ENCODE results near the gene CCDC186.

CCDC186 gene

GRCh38 chr10:114184276-114184675 is 10.3 kb upstream of the CCDC186 start:
- no peaks in the 10 kb centered on the region for H3K9me3 Mint-ChIP-seq
- no peaks in the 10 kb centered on the region for H3K36me3 Mint-ChIP-seq
- H3K4me1 Mint-ChIP-seq = no peaks in the 10 kb centered on the region
- H3K4me3 Mint-ChIP-seq = no peak overlapping the region
- CTCF ChIA-PET = no interaction called here
- DNase-seq = no peak
- H3K27ac Mint-ChIP-seq = no peak overlapping the region
- H3K27me3 Mint-ChIP-seq = peaks cover 16% of the 10 kb centered on the region

GRCh38 chr10:114183563-114183962 is 9.6 kb upstream of the CCDC186 start:
- Mint-ChIP-seq H3K4me1 (no peaks in the 10 kb centered on the region), H3K27ac (no peak overlapping the region), H3K9me3 (no peaks in the 10 kb centered on the region), H3K4me3 (no peak overlapping the region), H3K27me3 (peaks cover 18% of the 10 kb centered on the region), H3K36me3 (no peaks in the 10 kb centered on the region)
- DNase-seq = no peak
- CTCF ChIA-PET = interaction anchor here (0.6 kb wide), 1 partner anchor 39 kb away, joined by 3 read pairs; no protein-coding TSS in a partner anchor

GRCh38 chr10:114181971-114182370 is 8.0 kb upstream of the CCDC186 start:
- H3K4me3 Mint-ChIP-seq = no peak overlapping the region
- peaks cover 22% of the 10 kb centered on the region for H3K27me3 Mint-ChIP-seq
- H3K36me3 Mint-ChIP-seq = no peaks in the 10 kb centered on the region
- H3K27ac Mint-ChIP-seq = no peak overlapping the region
- CTCF ChIA-PET = no interaction called here
- no peaks in the 10 kb centered on the region for H3K9me3 Mint-ChIP-seq
- no peaks in the 10 kb centered on the region for H3K4me1 Mint-ChIP-seq
- DNase-seq = no peak

GRCh38 chr10:114180937-114181336 is 6.9 kb upstream of the CCDC186 start:
- H3K9me3 Mint-ChIP-seq = no peaks in the 10 kb centered on the region
- CTCF ChIA-PET = no interaction called here
- no peak for DNase-seq
- H3K4me3 Mint-ChIP-seq = no peak overlapping the region
- no peak overlapping the region for H3K27ac Mint-ChIP-seq
- peaks cover 18% of the 10 kb centered on the region for H3K27me3 Mint-ChIP-seq
- H3K36me3 Mint-ChIP-seq = no peaks in the 10 kb centered on the region
- peaks cover 2% of the 10 kb centered on the region for H3K4me1 Mint-ChIP-seq

- H3K27me3 Mint-ChIP-seq = peaks cover 18% of the 10 kb centered on the region
- CTCF ChIA-PET = interaction anchor here (0.7 kb wide), 1 partner anchor 638 kb away, joined by 3 read pairs; no protein-coding TSS in a partner anchor
Measured at GRCh38 chr10:114179747-114180146, 5.7 kb upstream of the CCDC186 start.

GRCh38 chr10:114179148-114179547 is 5.1 kb upstream of the CCDC186 start, which contains the start of gene TDRD1:
TDRD1 (plus strand) TSS chr10:114179353; CDS start chr10:114187832, 8,479 bp downstream.
- H3K4me3 Mint-ChIP-seq = peak within 1 kb of the TSS; percentile 45
- H3K36me3 Mint-ChIP-seq = no peaks in the 10 kb centered on the region
- peaks cover 15% of the 10 kb centered on the region for H3K4me1 Mint-ChIP-seq
- DNase-seq = no peak
- no peaks in the 10 kb centered on the region for H3K9me3 Mint-ChIP-seq
- peaks cover 21% of the 10 kb centered on the region for H3K27me3 Mint-ChIP-seq
- CTCF ChIA-PET = interaction anchor here (0.7 kb wide), 1 partner anchor 637 kb away, joined by 3 read pairs; no protein-coding TSS in a partner anchor
- H3K27ac Mint-ChIP-seq = no peak within 1 kb of the TSS

More at GRCh38 chr10:114179747-114180146, 5.7 kb upstream of the CCDC186 start:
- no peak for DNase-seq
- Mint-ChIP-seq H3K4me3 (no peak overlapping the region), H3K27ac (no peak overlapping the region), H3K4me1 (peaks cover 12% of the 10 kb centered on the region), H3K36me3 (no peaks in the 10 kb centered on the region), H3K9me3 (no peaks in the 10 kb centered on the region)

- no peak overlapping the region for H3K4me3 Mint-ChIP-seq
- peaks cover 7% of the 10 kb centered on the region for H3K36me3 Mint-ChIP-seq
- CTCF ChIA-PET = interaction anchor here (0.6 to 0.8 kb wide), 2 partner anchors 32 to 61 kb away, joined by 3 read pairs; no protein-coding TSS in a partner anchor
- H3K27ac Mint-ChIP-seq = no peak overlapping the region
- DNase-seq = no peak
- H3K4me1 Mint-ChIP-seq = peaks cover 35% of the 10 kb centered on the region
- H3K9me3 Mint-ChIP-seq = no peaks in the 10 kb centered on the region
- H3K27me3 Mint-ChIP-seq = peaks cover 21% of the 10 kb centered on the region
Measured at GRCh38 chr10:114176511-114176910, 2.5 kb upstream of the CCDC186 start.

GRCh38 chr10:114175667-114176066 is 1.7 kb upstream of the CCDC186 start:
- H3K4me1 Mint-ChIP-seq = peaks cover 35% of the 10 kb centered on the region
- DNase-seq = no peak
- peaks cover 21% of the 10 kb centered on the region for H3K27me3 Mint-ChIP-seq
- CTCF ChIA-PET = interaction anchor here (1.5 kb wide), 1 partner anchor 376 kb away, joined by 3 read pairs; no protein-coding TSS in a partner anchor
- H3K9me3 Mint-ChIP-seq = no peaks in the 10 kb centered on the region
- H3K36me3 Mint-ChIP-seq = peaks cover 10% of the 10 kb centered on the region
- H3K4me3 Mint-ChIP-seq = no peak overlapping the region
- no peak overlapping the region for H3K27ac Mint-ChIP-seq

GRCh38 chr10:114174695-114175188 is 739 bp upstream of the CCDC186 start:
- CTCF ChIA-PET = interaction anchor here (1.5 kb wide), 1 partner anchor 375 kb away, joined by 3 read pairs; no protein-coding TSS in a partner anchor
- Mint-ChIP-seq H3K27me3 (peaks cover 21% of the 10 kb centered on the region), H3K9me3 (no peaks in the 10 kb centered on the region), H3K4me1 (peaks cover 36% of the 10 kb centered on the region), H3K36me3 (peaks cover 13% of the 10 kb centered on the region), H3K4me3 (peak overlapping the region; percentile 99), H3K27ac (peak overlapping the region; percentile 83)
- DNase-seq = no peak

- Mint-ChIP-seq H3K27me3 (peaks cover 15% of the 10 kb centered on the region), H3K36me3 (peaks cover 22% of the 10 kb centered on the region), H3K4me3 (peak overlapping the region; percentile 99), H3K27ac (peak overlapping the region; percentile 97), H3K4me1 (peaks cover 38% of the 10 kb centered on the region), H3K9me3 (peaks cover 4% of the 10 kb centered on the region)
- DNase-seq = no peak
- CTCF ChIA-PET = interaction anchor here (1.6 kb wide), 1 partner anchor 17 kb away, joined by 6 read pairs; no protein-coding TSS in a partner anchor
Measured at GRCh38 chr10:114173603-114173920, 441 bp downstream of the CCDC186 start.

- H3K36me3 Mint-ChIP-seq = peaks cover 27% of the 10 kb centered on the region
- peak overlapping the region; percentile 99 for H3K4me3 Mint-ChIP-seq
- peaks cover 7% of the 10 kb centered on the region for H3K9me3 Mint-ChIP-seq
- peaks cover 38% of the 10 kb centered on the region for H3K4me1 Mint-ChIP-seq
- CTCF ChIA-PET = interaction anchor here (1.6 kb wide), 1 partner anchor 16 kb away, joined by 6 read pairs; no protein-coding TSS in a partner anchor
- DNase-seq = no peak
- H3K27me3 Mint-ChIP-seq = peaks cover 11% of the 10 kb centered on the region
- peak overlapping the region; percentile 97 for H3K27ac Mint-ChIP-seq
Measured at GRCh38 chr10:114172776-114173602, 1.0 kb downstream of the CCDC186 start.

- H3K27ac Mint-ChIP-seq = peak overlapping the region; percentile 97
- peaks cover 38% of the 10 kb centered on the region for H3K4me1 Mint-ChIP-seq
- CTCF ChIA-PET = interaction anchor here (1.6 kb wide), 1 partner anchor 15 kb away, joined by 6 read pairs; no protein-coding TSS in a partner anchor
- peak overlapping the region; percentile 99 for H3K4me3 Mint-ChIP-seq
- H3K9me3 Mint-ChIP-seq = peaks cover 10% of the 10 kb centered on the region
- H3K27me3 Mint-ChIP-seq = peaks cover 9% of the 10 kb centered on the region
- peaks cover 30% of the 10 kb centered on the region for H3K36me3 Mint-ChIP-seq
- DNase-seq = no peak
Measured at GRCh38 chr10:114172216-114172615, 1.8 kb downstream of the CCDC186 start.

GRCh38 chr10:114168450-114169009 is 5.5 kb downstream of the CCDC186 start:
- Mint-ChIP-seq H3K4me3 (no peak overlapping the region), H3K9me3 (peaks cover 11% of the 10 kb centered on the region), H3K27ac (no peak overlapping the region), H3K4me1 (peaks cover 24% of the 10 kb centered on the region), H3K36me3 (peaks cover 44% of the 10 kb centered on the region), H3K27me3 (no peaks in the 10 kb centered on the region)
- CTCF ChIA-PET = no interaction called here
- DNase-seq = no peak

- no peak for DNase-seq
- H3K27me3 Mint-ChIP-seq = no peaks in the 10 kb centered on the region
- no peak overlapping the region for H3K4me3 Mint-ChIP-seq
- H3K27ac Mint-ChIP-seq = no peak overlapping the region
- H3K4me1 Mint-ChIP-seq = peaks cover 27% of the 10 kb centered on the region
- H3K36me3 Mint-ChIP-seq = peaks cover 47% of the 10 kb centered on the region
- peaks cover 11% of the 10 kb centered on the region for H3K9me3 Mint-ChIP-seq
- CTCF ChIA-PET = no interaction called here
Measured at GRCh38 chr10:114167985-114168384, 6.0 kb downstream of the CCDC186 start.

Measured in activated naive CD4-positive, alpha-beta T cell treated with anti-CD3 and anti-CD28 coated beads, Interleukin-2, amount 10 ng/mL, durations not matched to agents 7 days and 5 days (primary cell).